Endothelial cell of hepatic sinusoid (primary cell): Measurements from ENCODE around the gene MSI2.

Experiments used
- in situ Hi-C: cut with HindIII; loops from 2 replicates; pipeline ENCODE4 v1.10.0; 2017; ENCODE audit warnings: low sequenced_read_pairs

MSI2 gene

DNA sequence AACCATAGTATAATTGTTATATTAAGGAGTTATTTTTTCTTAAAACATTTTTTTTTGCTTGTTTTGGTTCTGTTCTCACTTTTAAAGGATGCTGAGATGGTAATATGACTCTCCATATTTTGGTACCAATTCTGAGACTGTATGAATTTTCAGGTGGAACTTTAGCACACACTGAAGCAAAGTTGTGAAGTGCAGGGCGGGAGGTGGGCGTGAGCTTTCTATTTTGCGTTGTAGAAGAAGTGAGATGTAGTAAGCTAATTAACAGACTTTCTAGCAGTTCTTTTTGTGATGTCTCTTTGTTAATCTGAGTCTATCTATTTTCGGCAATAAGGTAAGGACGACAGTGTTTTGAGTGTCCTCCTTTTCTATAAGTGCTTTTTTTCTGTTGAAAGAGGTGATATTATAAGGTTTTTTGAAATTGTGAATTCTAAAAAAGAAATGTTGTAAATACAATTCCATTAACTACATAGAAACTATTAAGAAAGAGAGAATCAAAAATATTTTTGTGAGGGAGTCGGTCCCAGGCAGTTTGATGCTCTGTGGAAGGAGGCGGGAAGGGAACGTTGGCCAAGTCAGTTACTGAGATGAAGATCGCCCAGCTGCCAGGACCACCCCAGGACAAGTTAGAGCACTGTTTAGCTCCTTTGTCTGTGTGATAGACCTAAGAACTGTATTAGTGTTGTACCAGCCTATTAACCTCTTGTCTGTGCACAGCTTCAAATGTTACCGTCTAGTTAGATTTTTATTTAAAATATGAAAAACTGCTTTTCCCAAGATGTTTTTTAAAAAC, 423.8 kb downstream of the MSI2 start:
- in situ Hi-C loops: no loop called here

DNA sequence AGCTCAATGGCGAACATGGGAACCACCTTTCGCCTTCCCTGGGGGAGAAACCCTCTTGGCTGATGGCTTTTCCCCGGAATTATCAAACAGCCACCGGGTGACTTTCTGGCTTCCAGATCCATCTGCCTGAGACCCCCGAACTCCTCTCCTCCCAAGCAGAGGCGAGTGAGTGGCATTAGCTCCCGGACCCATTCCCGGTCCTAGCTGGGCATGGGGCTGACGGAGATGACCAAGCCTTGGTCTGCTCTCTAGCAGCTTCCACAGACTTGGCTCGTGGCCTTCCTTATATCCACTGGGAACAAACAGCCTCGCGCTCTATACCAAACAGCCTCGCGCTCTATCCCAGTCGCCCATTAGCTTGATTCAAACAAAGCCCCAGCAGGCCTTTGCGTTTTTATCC, 426.4 kb downstream of the MSI2 start:
- in situ Hi-C loops: no loop called here

DNA sequence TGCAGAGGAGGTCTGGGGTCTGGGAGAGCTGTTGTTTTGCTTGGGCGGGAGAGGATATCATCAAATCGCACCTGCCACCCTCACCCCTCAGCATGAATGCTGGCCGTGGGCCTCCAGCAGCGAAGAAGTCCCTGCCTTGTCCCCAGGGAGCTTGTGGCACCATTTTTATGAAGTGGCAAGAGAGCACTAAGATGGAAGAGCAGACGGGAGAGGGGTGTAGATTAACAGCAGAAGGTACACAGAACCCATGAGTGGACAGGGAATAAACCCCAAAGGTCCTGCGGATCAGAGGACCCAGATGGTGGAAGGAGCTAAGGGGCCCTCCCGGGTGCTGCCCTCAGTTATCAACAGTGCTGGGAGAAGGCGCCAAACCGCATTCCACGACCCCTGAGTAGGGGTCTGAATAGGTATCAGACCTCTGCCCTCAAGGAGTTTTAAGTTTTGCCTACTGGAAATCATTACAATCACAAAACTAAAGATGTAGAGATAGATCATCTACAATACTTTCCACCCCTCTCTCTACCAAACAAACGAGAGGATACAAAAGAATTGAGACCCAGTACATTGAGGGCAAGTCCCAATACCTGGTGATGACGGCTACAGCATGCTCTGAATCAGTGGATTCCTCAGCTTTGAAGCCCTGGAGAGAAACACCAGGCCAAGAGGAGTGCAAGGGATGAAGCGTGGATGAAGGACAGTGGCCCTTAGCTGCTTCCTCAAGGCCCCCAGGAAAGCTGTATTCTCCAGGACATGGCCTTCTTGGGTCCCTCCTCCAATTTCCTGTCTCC, 428.6 kb downstream of the MSI2 start:
- in situ Hi-C loops: no loop called here

DNA sequence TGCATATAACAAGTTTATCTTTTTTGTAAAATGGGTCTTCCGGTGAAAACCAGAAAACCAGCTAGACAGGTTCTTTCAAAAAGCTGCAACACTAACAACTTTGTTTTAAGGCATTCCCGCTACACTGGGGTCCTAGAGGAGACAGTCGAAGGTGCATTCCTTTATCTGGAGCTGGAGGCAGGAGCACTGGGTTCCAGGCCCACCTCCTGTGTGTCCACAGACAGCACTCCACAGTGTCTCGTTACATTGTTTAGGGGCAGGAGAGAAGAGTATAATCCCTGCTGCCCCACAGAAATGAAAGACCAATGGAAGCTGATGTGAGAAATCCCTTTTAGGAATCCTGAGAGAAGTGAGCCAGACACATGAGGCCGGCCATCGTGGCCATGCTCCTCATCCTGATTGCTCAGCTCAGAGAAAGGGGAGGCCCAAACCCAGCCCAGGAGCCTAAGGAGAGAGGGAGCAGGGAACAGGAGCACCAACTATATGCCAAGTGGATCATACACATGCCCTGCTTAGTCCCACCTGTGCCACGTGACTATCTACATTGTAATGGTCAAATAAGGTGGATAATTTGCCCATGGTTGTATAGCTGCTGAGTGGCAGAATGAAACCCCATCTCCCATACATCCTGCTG, 429.3 kb downstream of the MSI2 start:
- in situ Hi-C loops: no loop called here

DNA sequence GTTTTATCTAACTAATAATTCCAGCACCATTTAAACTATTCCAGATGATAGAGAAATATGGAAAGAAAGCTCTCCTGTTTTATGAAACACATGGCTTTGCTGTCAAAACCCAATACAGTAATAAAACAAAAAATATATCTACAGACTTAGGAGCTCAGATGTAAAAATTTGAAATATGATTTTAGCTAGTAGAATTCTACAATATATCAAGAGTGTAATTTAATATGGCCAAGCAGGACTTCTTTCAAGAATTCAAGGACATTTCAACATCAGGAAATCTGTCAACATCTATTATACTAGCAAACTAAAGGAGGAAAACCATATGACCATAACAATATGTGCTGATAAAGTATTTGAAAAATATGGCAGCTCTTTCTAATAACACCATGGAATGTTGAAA, 431.3 kb downstream of the MSI2 start:
- in situ Hi-C loops: no loop called here

DNA sequence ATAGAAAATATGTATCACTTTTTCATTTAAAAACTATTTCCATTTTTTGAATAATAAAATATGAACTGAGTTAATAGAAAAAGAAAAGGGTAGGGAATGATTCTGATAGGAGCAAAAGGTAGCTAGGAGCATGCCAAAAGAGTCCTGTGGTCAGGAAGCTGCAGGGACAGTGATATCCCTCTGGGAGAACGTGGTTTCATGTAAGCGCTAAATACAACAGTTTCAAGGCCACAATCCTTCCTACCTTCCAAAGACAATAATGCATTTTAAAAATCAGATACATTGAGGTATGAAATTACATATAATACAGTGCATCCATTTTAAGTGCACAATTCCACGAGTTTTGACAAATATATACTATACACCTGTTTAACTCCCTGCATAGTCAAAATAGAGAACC, 432.9 kb downstream of the MSI2 start:
- in situ Hi-C loops: no loop called here

DNA sequence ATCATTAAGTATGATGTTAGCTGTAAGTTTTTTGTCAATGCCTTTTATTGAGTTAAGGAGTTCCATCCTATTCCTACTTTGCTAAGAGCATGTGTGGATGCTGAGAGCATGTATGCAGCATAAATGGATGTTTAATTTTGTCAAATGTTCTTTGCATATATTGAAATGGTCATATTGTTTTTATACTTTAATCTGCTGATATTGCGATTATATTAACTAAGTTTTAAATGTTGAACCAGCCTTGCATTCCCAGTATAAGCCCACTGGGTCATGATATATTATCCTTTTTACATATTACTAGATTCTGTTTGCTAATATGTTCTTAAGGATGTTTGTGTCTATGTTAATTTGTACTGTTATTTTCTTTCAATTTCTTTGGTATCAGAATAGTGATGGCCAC, 435.6 kb downstream of the MSI2 start:
- in situ Hi-C loops: no loop called here

DNA sequence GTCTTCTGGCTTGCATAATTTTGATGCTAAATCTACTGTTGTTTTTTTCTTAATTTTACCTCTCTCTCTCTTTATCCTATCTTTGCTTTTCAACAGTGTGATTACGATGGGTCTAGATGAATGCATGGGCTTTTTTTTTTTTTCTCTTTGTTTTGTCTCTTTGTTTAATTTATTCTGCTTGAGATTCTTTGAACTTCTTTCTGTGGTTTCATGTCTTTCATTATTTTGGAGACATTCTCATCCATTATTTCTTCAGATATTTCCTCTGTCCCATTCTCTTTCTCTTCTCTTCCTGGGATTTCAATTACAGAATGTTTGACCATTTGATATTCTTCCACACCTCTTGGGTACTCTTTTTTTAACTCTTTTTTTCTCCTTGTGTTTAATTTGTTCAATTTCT, 436.4 kb downstream of the MSI2 start:
- in situ Hi-C loops: no loop called here

DNA sequence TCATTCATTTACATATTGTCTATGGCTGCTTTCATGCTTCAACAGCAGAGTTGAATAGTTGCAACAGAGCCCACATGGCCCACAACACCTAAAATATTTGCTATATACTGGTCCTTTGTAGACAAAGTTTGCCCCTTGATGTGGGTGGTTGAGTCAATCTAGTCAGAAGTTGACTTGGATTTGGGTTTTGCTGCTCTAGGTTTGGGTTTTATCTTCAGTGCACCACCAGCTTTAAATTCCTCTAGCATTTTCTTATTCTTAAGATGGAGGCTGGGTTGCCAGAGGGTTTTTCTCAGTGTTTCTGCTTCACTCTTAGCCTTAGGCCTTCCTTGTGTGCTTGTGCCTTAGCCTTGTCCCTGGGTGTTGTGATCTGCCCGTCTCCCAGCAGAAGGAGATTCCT, 437.7 kb downstream of the MSI2 start:
- in situ Hi-C loops: no loop called here

DNA sequence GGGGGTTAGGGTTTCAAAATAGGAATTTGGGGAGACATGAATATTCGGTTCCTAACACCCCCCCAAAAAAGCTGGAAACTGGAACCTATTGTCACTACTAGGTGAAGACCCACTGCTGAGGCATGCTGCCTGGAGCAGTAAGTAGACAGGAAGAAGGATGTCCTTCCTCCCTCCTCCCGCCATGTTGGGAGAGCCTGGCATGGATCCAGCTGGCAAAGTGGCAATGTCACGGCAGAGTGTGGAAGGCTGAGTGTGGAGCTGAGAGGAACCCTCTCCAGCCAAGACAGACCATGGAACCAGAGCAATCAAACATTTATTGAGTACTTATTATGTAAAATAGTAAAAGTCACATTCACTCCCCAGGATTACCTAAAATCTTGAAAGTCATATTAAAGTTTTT, 439.7 kb downstream of the MSI2 start:
- in situ Hi-C loops: no loop called here

DNA sequence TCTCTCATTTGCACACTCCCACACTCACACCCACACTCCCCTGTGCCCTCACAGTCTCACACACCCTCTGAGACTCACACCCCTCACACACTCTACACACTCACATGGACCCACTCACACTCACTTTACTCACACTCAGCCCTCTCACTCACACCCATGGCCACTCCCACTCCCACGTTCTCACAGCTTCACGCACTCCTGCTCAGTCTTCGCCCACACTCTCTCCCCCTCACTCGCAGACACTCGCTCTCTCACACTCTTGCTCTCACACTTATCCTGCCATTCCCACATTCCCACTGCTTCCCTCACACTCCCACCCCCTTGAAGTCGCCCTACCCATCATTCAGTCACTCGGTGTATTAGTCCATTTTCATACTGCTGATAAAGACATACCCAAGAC, 440.9 kb downstream of the MSI2 start:
- in situ Hi-C loops: no loop called here

DNA sequence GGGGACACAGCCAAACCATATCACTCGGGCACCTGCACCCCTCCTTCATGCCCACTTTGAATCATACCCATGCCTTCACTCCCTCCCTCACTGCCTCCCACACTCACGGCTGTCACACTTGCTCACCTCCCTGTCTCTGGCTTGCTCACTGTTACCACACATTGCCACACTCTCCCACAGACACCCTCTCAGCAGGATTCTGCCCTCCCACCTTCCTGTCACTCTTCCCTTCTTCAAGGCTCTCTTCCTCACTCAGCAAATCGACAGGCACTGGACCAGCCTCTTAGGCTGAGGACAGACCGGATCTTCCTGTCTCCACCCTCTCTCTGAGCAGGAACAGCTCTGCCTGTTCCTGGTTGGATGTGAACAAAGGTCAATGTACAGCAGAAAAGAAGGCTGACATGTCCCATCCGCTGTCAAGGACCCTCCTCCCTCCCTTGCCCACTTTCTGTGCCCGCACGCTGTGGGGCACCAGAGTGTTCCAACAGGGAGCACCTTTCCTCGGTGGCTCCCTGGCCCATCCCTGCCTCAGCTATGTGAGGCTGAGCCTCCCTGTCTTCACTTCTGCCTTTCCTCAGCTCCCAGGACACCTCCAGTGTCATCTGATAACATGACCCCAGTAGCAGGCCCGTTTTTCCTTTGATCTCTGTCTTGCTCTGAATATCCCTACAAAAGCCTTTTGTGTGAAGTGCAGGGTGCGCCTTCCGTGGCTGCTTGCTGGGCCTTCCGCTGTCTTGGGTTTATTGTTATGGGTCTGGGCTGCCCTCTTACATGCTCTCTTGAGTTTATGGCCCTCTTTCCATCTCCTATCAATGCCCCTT, 441.8 kb downstream of the MSI2 start:
- in situ Hi-C loops: no loop called here

DNA sequence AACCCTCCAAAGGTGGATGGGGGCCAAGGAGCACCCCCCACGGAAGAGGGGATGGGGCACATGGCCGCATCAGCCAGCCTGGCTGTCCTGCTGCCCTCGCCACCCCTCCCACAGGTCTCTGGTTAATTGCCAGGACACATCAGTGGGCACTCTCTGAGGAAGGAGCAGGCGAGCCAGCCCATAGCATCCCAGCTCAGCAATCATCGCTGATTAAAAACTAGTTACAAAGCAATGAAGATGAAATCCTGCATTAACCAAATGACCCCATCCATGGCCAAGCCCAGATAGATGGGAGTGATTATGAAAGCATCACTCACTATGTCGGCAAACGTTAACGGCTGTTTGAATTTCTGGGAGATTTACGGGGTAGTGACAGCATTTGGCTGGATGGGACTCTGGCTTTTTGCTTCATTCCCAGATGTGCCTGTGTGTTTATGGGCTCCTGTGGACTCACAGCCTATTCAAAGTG, 443.5 kb downstream of the MSI2 start:
- in situ Hi-C loops: no loop called here

DNA sequence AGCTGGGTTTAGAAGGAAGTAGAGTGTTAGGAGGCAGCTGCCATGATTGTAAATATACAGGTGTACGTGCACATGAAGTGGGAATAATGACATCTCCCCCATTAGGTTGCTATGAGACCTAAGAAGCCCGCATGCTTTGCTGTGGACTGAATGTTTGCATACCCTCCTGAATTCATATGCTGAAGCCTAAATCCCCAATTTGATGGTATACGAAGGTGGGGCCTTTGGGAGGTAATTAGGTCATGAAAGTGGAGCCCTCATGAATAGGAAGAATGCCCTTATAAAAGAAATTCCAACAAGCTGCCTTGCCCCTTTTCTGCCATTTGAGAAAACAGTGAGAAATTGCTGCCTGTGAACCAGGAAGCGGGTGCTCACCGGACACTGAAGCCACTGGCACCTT, 444.8 kb downstream of the MSI2 start:
- in situ Hi-C loops: no loop called here

DNA sequence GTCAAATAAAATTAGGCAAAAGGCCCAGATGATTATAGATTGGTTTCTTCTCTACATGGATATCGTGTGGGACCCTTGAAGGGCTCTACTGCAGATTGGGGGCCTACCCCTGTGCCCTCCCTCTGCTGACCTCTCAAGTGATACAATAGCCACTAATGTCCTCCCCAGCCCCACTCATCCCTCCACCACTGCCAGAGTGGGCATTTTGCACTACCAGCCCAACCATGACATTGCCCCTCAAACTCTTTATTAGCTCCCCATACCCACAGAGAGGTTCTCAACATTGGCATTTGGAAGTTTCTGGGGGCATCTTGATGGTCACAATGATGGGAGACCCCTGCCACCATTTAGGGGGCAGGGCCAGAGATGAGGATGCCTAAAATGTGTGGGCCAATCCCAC, 446.9 kb downstream of the MSI2 start:
- in situ Hi-C loops: no loop called here

DNA sequence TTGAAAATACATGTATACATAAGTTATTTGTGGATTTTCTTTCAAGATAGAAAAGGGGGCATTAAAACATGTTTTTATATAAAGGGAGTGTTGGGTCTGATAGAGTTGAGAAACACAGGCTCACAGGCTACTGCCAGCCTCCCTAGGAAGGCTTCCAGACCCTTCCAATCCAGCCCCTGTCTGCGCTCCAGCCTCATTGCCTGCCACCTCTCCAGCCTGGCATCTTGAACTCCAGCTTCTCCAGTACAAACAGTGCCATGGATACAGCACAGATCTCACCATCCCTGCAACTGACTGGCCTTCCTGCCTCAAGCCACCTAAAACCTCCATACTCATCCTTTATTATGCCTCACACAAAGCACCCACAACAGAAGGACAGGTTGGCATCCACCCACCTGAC, 448.1 kb downstream of the MSI2 start:
- in situ Hi-C loops: no loop called here

DNA sequence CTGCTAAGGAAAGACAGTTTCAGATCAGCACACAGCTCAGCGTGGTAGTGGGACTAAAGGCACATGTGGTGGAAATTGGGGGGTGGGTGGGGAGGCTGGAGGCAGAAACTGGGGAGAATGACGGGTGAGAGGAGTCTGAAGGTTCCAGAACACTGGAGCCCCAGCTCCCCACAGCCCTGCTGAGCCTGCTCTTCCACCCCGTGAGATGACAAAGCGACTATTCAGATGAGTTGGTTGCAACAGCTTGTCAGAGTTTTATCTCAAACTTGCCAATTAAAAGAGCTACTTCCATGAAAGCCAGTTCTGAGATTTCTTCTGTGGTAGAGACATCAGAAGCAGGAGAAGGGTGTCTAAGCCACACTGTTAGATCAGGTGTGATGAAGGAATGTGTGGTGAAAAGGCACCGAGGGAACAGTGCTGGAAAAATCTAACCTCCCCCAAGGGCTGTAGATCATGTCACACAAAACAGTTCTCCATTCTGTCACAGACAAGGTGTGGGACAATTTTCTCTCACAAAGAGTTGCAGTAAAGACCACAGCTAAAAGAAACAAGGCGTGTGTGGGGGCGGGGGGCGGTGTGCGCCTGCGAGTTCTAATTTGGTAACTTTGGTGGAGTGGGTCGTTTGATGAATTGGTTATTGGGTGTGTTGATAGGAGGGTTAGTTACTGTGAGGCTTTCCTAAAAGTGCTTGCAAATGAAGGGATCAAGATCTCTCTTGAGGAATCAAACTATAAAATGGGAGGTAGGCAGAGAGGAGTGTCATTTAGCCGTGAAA, 449.8 kb downstream of the MSI2 start:
- in situ Hi-C loops: no loop called here

DNA sequence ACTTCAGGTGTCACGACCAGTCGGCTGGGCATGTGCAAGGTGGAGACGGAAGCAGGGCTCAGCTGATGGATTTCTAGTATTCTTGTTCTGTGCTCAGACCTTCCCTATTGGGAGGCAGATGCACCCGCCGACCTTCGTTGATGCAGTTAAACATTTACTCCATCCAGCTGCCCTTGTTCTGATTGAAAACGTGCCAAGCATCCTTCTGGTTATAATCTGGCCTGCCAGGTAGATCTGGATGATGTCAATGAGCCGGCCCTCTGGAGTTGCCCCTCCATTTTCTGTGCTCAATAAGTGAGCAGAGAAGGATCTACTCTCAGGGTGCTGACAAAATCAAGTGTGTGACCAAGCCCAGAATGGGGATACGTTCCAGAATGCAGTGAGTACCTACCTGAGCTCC, 450.4 kb downstream of the MSI2 start:
- in situ Hi-C loops: no loop called here

DNA sequence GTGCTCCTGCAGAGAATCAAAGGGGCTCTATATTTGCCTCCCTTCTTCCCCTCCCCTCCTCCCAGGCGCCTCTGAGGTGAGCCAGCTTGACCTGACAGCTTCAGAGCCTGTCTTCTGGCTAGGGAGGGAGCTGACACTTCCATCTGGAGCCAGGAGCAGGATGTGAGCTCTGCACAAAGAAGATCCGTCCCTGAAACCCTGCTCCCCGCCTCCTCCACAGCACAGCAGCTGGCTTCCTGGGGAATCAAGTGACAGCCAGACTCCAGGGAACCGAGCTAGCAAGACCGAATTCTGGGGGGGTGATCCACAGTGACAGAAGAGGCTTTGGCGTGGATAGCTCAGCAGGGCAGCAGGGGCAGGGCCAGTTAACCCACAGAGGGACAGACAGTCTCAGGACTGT, 451.6 kb downstream of the MSI2 start:
- in situ Hi-C loops: no loop called here

DNA sequence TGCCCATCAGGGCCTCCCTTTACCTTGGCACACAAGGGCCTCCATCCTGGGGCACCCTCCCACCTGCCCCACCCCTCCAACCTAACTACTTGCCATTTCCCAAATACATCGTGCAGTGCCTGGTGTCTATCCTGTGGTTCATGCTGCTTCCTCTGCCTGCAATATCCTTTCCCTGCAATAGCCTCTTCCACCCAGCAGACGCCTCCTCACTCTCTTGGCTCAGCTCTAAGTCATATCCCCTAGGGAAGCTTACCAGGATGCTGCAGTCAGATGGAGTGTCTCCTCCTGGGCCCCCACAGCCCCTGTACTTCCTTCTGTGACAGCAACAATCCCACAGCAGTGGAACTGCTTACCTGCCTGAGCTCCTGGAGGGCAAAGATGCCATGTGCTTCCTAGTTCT, 452.1 kb downstream of the MSI2 start:
- in situ Hi-C loops: no loop called here
